KMS-11 (cell line): Measurements from ENCODE around the gene BNC1.

ENCODE experiments used
- H2AFZ ChIP-seq: fragments of 200-600 bp; sonication (generic); 2 replicates; pipeline ENCODE4 v1.6.1; 2016; ENCODE audit warnings: antibody characterized with exemption, mixed run types, low read depth
- H3K27ac ChIP-seq: fragments of 200-600 bp; sonication (generic); 2 replicates; pipeline ENCODE4 v1.6.1; 2016; ENCODE audit warnings: mild to moderate bottlenecking, mixed run types
- H3K27me3 ChIP-seq: fragments of 200-600 bp; sonication (generic); 2 replicates; pipeline ENCODE4 v1.6.1; 2017; ENCODE audit warnings: mild to moderate bottlenecking, low read depth, mixed run types, moderate library complexity; ENCODE audit not compliant: insufficient read depth
- H3K36me3 ChIP-seq: fragments of 200-600 bp; sonication (generic); 2 replicates; pipeline ENCODE4 v1.6.1; 2017; ENCODE audit warnings: mild to moderate bottlenecking, mixed run types; ENCODE audit not compliant: insufficient read depth
- H3K4me1 ChIP-seq: fragments of 200-600 bp; sonication (generic); 2 replicates; pipeline ENCODE4 v1.6.1; 2016; ENCODE audit warnings: mild to moderate bottlenecking, low read depth, mixed run types; ENCODE audit not compliant: poor library complexity, severe bottlenecking
- H3K4me2 ChIP-seq: fragments of 200-600 bp; sonication (generic); 2 replicates; pipeline ENCODE4 v1.7.0; 2016; ENCODE audit warnings: mild to moderate bottlenecking, mixed run types
- H3K4me3 ChIP-seq: fragments of 200-600 bp; sonication (generic); IDR thresholded peaks from 2 replicates; pipeline ENCODE4 v1.6.1; 2017; ENCODE audit warnings: low read depth, low read length, mixed read lengths; ENCODE audit not compliant: insufficient read depth
- H3K79me2 ChIP-seq: fragments of 200-600 bp; sonication (generic); 2 replicates; pipeline ENCODE4 v1.6.1; 2016; ENCODE audit warnings: low read depth, mixed run types; ENCODE audit not compliant: insufficient read depth
- H3K9ac ChIP-seq: fragments of 200-600 bp; sonication (generic); 2 replicates; pipeline ENCODE4 v1.6.1; 2016; ENCODE audit warnings: mild to moderate bottlenecking, mixed run types
- H4K20me1 ChIP-seq: fragments of 200-600 bp; sonication (generic); 2 replicates; pipeline ENCODE4 v1.6.1; 2016; ENCODE audit warnings: mild to moderate bottlenecking, mixed run types; ENCODE audit not compliant: insufficient read depth
- CTCF ChIP-seq: fragments of 200-600 bp; sonication (generic); conservative IDR thresholded peaks from 2 replicates; pipeline ENCODE4 v1.6.1; 2017; ENCODE audit warnings: low read depth, mild to moderate bottlenecking, antibody characterized with exemption, low read length, moderate library complexity, mixed read lengths

The BNC1 gene

GRCh38 chr15:83322691-83323090 lies 38.2 kb upstream of the BNC1 start:
- H3K9ac ChIP-seq = no peak overlapping the region
- H3K27me3 ChIP-seq = no peaks in the 10 kb centered on the region
- H4K20me1 ChIP-seq = no peaks in the 10 kb centered on the region
- H3K36me3 ChIP-seq = no peaks in the 10 kb centered on the region
- TF ChIP-seq CTCF = no peak
- no peaks in the 10 kb centered on the region for H3K79me2 ChIP-seq
- H3K4me2 ChIP-seq = no peak overlapping the region
- no peaks in the 10 kb centered on the region for H3K4me1 ChIP-seq
- H3K27ac ChIP-seq = no peak overlapping the region
- no peak overlapping the region for H2AFZ ChIP-seq
- no peak overlapping the region for H3K4me3 ChIP-seq

DNA sequence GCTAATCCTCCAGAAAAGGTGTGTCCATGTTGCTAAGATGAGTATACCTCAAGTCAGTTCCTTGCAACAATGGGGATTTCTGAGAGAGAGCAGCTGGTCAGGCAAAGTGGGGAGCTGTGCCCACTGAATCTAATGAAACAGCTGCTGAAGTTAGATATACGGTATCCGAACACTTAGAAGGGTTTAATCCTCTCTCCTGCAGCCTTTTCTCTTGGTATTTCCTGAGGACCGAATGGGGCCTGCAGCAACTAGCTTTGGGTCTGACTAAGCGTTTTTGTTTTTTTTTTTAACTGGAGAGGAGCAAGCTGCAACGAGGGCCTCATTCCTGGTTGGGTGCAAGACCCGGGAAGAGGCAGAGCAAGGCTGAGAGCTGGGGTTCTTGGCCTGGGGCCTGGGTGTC lies 37.6 kb upstream of the BNC1 start:
- Histone ChIP-seq H3K36me3 (no peaks in the 10 kb centered on the region), H3K4me2 (no peak overlapping the region), H2AFZ (no peak overlapping the region), H3K4me3 (no peak overlapping the region), H3K79me2 (no peaks in the 10 kb centered on the region), H3K27me3 (no peaks in the 10 kb centered on the region), H4K20me1 (no peaks in the 10 kb centered on the region), H3K4me1 (no peaks in the 10 kb centered on the region), H3K9ac (no peak overlapping the region), H3K27ac (no peak overlapping the region)
- no peak for TF ChIP-seq CTCF

GRCh38 chr15:83320844-83321243 lies 36.4 kb upstream of the BNC1 start:
- Histone ChIP-seq H3K4me3 (no peak overlapping the region), H2AFZ (no peak overlapping the region), H3K9ac (no peak overlapping the region), H3K4me2 (no peak overlapping the region), H3K27ac (no peak overlapping the region), H3K36me3 (no peaks in the 10 kb centered on the region), H3K4me1 (no peaks in the 10 kb centered on the region), H4K20me1 (no peaks in the 10 kb centered on the region), H3K27me3 (no peaks in the 10 kb centered on the region), H3K79me2 (no peaks in the 10 kb centered on the region)
- TF ChIP-seq CTCF = no peak

DNA sequence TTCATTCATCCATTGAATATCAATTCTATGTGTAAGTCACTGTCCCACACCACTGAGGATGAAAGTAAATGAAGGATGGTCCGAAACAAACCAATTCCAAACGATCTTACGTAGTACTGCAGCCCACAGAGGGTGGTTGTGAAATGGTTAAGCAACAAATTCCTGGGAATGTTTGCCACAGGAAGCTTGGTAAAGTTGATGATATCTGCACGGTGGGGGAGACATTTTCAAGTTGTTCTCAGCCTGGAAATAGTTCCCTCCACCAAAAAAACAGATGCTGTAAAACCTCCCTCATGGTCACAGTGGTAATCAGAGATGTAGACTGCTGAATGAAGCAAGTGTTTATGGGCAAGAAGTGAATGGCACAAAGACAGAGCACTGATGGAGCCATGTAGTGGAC lies 35.9 kb upstream of the BNC1 start:
- no peaks in the 10 kb centered on the region for H3K27me3 ChIP-seq
- no peak overlapping the region for H3K4me2 ChIP-seq
- H3K36me3 ChIP-seq = no peaks in the 10 kb centered on the region
- H4K20me1 ChIP-seq = no peaks in the 10 kb centered on the region
- no peak overlapping the region for H3K9ac ChIP-seq
- H3K79me2 ChIP-seq = no peaks in the 10 kb centered on the region
- no peaks in the 10 kb centered on the region for H3K4me1 ChIP-seq
- no peak overlapping the region for H3K27ac ChIP-seq
- TF ChIP-seq CTCF = no peak
- no peak overlapping the region for H2AFZ ChIP-seq
- H3K4me3 ChIP-seq = no peak overlapping the region

DNA sequence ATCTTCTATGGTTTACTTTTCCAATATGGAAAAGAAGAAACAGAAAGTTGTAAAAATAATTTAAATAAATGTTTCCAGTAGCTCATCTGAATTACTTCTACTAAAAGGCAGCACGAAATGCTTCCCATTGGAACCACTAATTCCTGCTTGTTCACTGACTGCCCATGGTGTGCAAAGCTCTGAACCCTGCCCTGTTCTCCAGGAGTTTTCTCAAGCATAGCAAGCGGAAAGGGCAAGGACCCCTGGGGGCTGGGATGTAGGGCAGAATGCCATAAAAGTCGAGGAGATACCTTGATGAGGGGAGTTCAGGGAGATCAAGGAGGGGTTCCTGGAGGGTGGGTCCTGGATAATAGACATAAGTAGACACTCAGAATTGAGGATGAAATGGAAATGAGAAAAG lies 35.3 kb upstream of the BNC1 start:
- no peak overlapping the region for H3K27ac ChIP-seq
- H3K36me3 ChIP-seq = no peaks in the 10 kb centered on the region
- H3K27me3 ChIP-seq = no peaks in the 10 kb centered on the region

More for the DNA sequence above, 35.3 kb upstream of the BNC1 start:
- no peak for TF ChIP-seq CTCF
- Histone ChIP-seq H3K4me1 (no peaks in the 10 kb centered on the region), H3K79me2 (no peaks in the 10 kb centered on the region), H2AFZ (no peak overlapping the region), H3K4me2 (no peak overlapping the region), H3K9ac (no peak overlapping the region), H3K4me3 (no peak overlapping the region), H4K20me1 (no peaks in the 10 kb centered on the region)
